Thoracic aorta (tissue), 2 donors: ENCODE results near the gene MED10. TPM values are rescaled to one million over a fixed set of nuclear protein-coding genes. Genes with fewer than 3 reads are reported as not detected.

Source experiments
- ATAC-seq: fragments of 150-250 bp; one replicate; pipeline ENCODE4 v1.8.0; 2017; ENCODE audit warnings: low read depth; ENCODE audit not compliant: insufficient number of reproducible peaks, low FRiP score
- DNase-seq: peaks from one replicate; pipeline ENCODE4 v3.0.0-alpha.2; 2020; ENCODE audit warnings: low spot score
- H3K27ac ChIP-seq, 2 donors: fragments of 200-600 bp; sonication (generic); 1 replicate in 1 of 2; 2 replicates in 1 of 2; pipeline ENCODE4 v1.5.1; 2016; ENCODE audit warnings: mild to moderate bottlenecking in 2 of 2, moderate library complexity in 2 of 2
- H3K27me3 ChIP-seq: fragments of 200-600 bp; sonication (generic); replicated peaks from 2 replicates; pipeline ENCODE4 v1.6.0; 2016; ENCODE audit warnings: mild to moderate bottlenecking; ENCODE audit not compliant: insufficient read depth
- H3K36me3 ChIP-seq: fragments of 200-600 bp; sonication (generic); one replicate; pipeline ENCODE4 v1.5.1; 2016
- H3K4me1 ChIP-seq, 2 donors: fragments of 200-600 bp; sonication (generic); 1 replicate in 1 of 2; 2 replicates in 1 of 2; pipeline versions ENCODE4 v1.5.1 to v1.6.0; 2016; ENCODE audit warnings: low read depth in 2 of 2, mild to moderate bottlenecking in 1 of 2; ENCODE audit not compliant: control insufficient read depth in 1 of 2
- H3K4me3 ChIP-seq: fragments of 200-600 bp; sonication (generic); 2 replicates; pipeline ENCODE4 v1.5.1; 2016; ENCODE audit warnings: mild to moderate bottlenecking
- H3K9me3 ChIP-seq: fragments of 200-600 bp; sonication (generic); 2 replicates; pipeline ENCODE4 v1.5.1; 2016
- total RNA-seq, 2 donors: library from RNA; depleted of rRNA; stranded (reverse); fragments of >200 nt; gene quantifications; one replicate each; pipeline versions ENCODE4 v1.1.0 to v1.2.3, GENCODE V29; 2016
- TF ChIP-seq, protein P1 (sequence below): fragments of 200-600 bp; sonication (generic); IDR thresholded peaks from one replicate; pipeline ENCODE4 v1.5.1; 2019; ENCODE audit warnings: antibody characterized with exemption

MED10 gene
- total RNA-seq, 2 donors from 2014 or later, result 25.0 to 30.9 TPM

DNA sequence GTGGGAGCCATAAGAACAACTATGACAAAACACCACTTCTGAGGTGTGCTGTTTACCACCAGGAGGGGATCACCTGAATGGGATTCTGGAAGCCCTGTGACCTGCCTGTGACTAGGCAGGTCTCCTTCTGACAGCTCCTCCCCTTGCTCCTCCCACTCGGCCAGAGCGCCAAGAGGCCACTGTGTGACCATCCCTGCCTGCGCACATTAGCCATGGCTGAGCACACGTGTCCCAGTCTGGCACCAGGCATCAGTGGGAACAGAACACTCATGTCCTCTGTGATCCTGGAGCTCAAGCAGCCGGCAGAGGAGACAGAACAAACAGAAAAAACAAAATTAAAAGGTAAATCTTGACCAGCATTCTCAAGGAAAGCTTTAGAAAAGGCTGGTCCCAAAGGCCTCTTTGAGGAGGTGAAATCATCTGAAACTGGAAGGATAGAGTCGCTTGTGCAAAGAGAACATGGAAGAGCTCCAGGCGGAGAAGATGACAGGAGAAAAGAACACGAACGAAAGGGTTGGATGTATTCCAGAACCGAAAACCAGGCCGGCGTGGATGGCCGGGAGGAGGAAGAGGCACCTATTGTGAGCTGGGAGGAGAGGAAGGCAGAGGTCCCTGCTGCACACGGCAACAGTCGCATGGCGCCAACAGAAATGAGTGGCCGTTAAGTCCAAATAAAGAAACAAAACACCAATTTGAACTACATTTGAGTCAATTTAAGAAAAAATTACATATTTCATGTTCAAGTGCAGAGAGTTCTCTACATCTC is 5.1 kb downstream of the MED10 start:
- Histone ChIP-seq H3K27ac (no peak overlapping the region), H3K9me3 (no peaks in the 10 kb centered on the region), H3K4me3 (no peak overlapping the region), H3K27me3 (no peaks in the 10 kb centered on the region), H3K4me1 (peaks cover 9 to 25% of the 10 kb centered on the region in 2 donors), H3K36me3 (peaks cover 63% of the 10 kb centered on the region)
- TF ChIP-seq, protein P1, sequence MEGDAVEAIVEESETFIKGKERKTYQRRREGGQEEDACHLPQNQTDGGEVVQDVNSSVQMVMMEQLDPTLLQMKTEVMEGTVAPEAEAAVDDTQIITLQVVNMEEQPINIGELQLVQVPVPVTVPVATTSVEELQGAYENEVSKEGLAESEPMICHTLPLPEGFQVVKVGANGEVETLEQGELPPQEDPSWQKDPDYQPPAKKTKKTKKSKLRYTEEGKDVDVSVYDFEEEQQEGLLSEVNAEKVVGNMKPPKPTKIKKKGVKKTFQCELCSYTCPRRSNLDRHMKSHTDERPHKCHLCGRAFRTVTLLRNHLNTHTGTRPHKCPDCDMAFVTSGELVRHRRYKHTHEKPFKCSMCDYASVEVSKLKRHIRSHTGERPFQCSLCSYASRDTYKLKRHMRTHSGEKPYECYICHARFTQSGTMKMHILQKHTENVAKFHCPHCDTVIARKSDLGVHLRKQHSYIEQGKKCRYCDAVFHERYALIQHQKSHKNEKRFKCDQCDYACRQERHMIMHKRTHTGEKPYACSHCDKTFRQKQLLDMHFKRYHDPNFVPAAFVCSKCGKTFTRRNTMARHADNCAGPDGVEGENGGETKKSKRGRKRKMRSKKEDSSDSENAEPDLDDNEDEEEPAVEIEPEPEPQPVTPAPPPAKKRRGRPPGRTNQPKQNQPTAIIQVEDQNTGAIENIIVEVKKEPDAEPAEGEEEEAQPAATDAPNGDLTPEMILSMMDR, result no peak
- DNase-seq, result no peak
- ATAC-seq, result no peak

DNA sequence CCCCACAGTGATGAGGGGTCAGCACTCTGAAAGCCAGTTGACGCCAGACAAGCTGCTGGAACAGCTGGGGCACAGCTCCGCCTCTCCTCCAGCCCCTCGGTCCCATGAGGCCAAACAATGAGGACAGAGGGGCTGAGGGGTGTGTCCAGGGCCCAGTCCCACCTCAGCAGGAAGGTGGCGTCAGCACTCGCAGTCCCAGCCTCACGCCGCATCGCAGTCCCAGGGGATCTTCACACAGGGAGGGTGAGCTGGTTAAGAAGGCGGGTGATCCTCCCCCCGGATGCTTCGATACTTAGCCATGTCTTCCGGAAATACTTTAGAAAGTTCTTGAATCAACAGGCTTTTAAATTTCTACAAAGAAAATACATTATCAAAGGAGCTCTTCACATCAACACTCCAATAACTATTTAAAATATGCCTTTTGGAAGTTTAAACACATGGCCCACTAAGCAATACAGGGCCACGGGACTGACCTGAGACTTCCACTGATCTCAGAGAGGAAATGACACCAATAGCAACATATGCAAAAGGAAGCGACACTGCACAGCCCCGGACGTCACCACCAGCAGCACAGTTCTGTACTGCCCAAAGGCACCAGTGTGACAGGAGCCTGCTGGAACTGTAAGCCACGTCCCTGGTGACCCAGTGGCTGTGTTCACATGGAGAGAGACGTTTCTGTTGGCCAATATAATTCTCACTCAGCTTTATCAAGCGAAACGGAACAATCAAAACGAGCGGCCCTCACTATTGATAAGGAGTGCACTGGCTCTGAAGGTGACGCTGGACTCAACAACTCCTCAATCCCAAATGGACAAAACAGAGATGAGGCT is 5.9 kb downstream of the MED10 start:
- H3K27ac ChIP-seq, result no peak overlapping the region
- no peak for ATAC-seq
- H3K36me3 ChIP-seq, result peaks cover 63% of the 10 kb centered on the region
- H3K4me1 ChIP-seq, result peaks cover 9 to 21% of the 10 kb centered on the region in 2 donors
- H3K9me3 ChIP-seq, result no peaks in the 10 kb centered on the region
- no peak for DNase-seq
- H3K4me3 ChIP-seq, result no peak overlapping the region
- no peaks in the 10 kb centered on the region for H3K27me3 ChIP-seq
- TF ChIP-seq, protein P1, result no peak

DNA sequence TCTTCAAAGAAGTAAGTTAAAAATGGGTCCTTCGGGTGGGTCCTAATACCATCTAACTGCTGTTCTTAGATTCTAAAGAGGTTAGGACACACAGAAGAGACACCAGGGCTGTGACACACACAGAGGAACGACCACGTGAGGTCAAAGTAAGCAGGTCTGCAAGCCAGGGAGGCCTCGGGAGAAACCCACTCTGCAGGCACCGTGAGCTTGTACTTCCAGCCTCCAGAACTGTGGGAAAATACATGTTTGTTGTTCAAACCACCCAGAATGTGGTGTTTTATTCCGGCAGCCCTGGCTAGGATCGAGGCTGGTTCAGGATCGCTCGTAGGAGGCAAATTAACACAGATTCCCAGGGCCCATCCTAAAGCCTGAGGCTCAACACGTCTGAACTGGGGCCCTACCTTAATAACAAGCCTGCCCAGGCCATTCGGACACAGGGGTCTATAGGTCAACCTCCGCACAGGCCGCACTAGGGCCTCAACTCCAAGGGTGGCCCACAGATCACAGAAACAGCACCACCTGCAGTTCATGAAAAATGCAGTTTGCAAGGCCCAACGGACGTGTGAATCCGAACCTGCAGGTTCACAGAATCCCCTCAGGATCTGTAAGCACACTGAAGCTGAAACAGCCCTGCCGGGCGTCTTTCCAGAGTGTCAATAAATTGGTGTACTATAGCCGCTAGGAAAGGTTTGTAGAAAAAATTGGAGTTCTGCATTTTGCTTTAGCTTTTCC is 7.1 kb downstream of the MED10 start:
- Histone ChIP-seq H3K36me3 (peaks cover 58% of the 10 kb centered on the region), H3K27me3 (no peaks in the 10 kb centered on the region), H3K4me1 (peaks cover 0 to 9% of the 10 kb centered on the region in 2 donors), H3K27ac (no peak overlapping the region), H3K9me3 (no peaks in the 10 kb centered on the region), H3K4me3 (no peak overlapping the region)
- ATAC-seq, result no peak
- TF ChIP-seq, protein P1, result no peak
- DNase-seq, result no peak

DNA sequence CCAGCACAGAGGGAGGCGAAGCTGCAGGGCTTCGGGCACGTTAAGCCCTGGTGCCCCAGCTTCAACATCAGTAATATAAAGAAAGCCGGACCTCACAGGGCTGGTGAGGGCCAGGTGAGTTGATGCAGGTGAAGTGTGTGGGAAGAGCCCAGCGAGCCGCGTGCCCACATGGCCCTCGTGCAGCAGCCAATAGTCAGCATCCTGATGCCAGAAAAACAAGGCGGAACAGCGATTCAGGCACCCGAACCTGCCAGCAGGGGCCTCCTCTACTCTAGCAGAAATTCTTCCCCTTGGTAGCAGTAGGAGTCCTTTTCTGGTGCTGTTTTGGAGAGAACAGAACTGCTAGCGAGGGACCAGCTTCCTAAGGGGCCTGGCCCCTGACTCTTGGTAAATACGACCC is 7.8 kb downstream of the MED10 start:
- DNase-seq (no peak), ATAC-seq (no peak)
- Histone ChIP-seq H3K9me3 (no peaks in the 10 kb centered on the region), H3K27ac (no peak overlapping the region), H3K4me3 (no peak overlapping the region), H3K4me1 (peaks cover 0 to 2% of the 10 kb centered on the region in 2 donors), H3K27me3 (no peaks in the 10 kb centered on the region), H3K36me3 (peaks cover 52% of the 10 kb centered on the region)
- TF ChIP-seq, protein P1, result no peak
